Measurements from ENCODE around the gene TERT.

DNA sequence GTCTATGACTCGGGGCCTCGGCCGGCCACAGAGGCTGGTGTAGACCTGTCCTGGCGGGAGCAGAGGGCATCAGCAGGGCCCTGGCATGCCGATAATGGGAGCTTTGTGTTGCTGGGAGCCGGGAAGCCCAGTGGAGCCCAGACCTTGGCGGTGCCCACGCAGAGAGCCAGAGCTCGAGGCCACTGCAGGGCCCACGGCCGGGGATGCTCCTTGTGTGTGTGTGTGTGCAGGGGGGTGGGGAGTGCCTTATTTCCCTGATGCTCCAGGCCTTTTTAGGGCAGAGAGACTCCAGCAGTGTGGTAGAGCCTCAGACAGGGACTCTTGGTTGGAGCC, 75.1 kb downstream of the TERT start:
- TF ChIP-seq ZNF274 (IDR thresholded peaks at IDR 0.05; ENCODE audit: borderline replicate concordance, extremely low read depth, low read length) (no peak), CTCF (IDR thresholded peaks at IDR 0.05; ENCODE audit: control extremely low read depth in 1 of 3, insufficient read depth in 1 of 3, low read depth in 1 of 3, low read length in 3 of 3) (no peak)
